Astrocyte of the cerebellum (primary cell): ENCODE data around the gene ZNF526.

Experiments used
- DNase-seq: peaks from one replicate; pipeline ENCODE4 v3.0.0-alpha.2; 2011; ENCODE audit warnings: low read depth
- H3K4me3 ChIP-seq: 2 replicates; pipeline ENCODE4 v1.5.1; 2011; ENCODE audit warnings: mild to moderate bottlenecking, low read depth, low read length, moderate library complexity
- CTCF ChIP-seq: IDR thresholded peaks from 2 replicates; pipeline ENCODE4 v1.5.1; 2012; ENCODE audit warnings: low read length, low read depth, moderate library complexity, mild to moderate bottlenecking; ENCODE audit errors: missing control alignments
- in situ Hi-C: cut with HindIII; loops from 2 replicates; pipeline ENCODE4 v1.10.0; 2017; ENCODE audit warnings: low sequenced_read_pairs

Gene ZNF526

GRCh38 chr19:42224940-42225717, 5.0 kb downstream of the ZNF526 start:
- no peak for DNase-seq
- in situ Hi-C loops, result no loop called here
- TF ChIP-seq CTCF, result no peak
- H3K4me3 ChIP-seq, result no peak overlapping the region

GRCh38 chr19:42225718-42226292, 5.7 kb downstream of the ZNF526 start:
- H3K4me3 ChIP-seq, result no peak overlapping the region
- in situ Hi-C loops, result no loop called here
- no peak for DNase-seq
- no peak for TF ChIP-seq CTCF

- in situ Hi-C loops, result no loop called here
- DNase-seq, result no peak
- H3K4me3 ChIP-seq, result no peak overlapping the region
- no peak for TF ChIP-seq CTCF
Observed at GRCh38 chr19:42226886-42227285, 6.8 kb downstream of the ZNF526 start.

GRCh38 chr19:42228641-42229040, 8.5 kb downstream of the ZNF526 start:
- in situ Hi-C loops, result no loop called here
- no peak for TF ChIP-seq CTCF
- no peak for DNase-seq
- H3K4me3 ChIP-seq, result no peak overlapping the region

- H3K4me3 ChIP-seq, result no peak overlapping the region
- no peak for TF ChIP-seq CTCF
- in situ Hi-C loops, result no loop called here
- DNase-seq, result no peak
Observed at GRCh38 chr19:42229301-42229854, 9.3 kb downstream of the ZNF526 start.

GRCh38 chr19:42229855-42230351, 9.8 kb downstream of the ZNF526 start:
- DNase-seq, result no peak
- TF ChIP-seq CTCF, result no peak
- in situ Hi-C loops, result no loop called here
- H3K4me3 ChIP-seq, result no peak overlapping the region
